H1 (cell line): ENCODE measurements around the gene GJD4. TPM values are rescaled to one million over a fixed set of nuclear protein-coding genes. Genes with fewer than 3 reads are reported as not detected.

Experiments
- polyA plus RNA-seq, 7 experiments: library from polyadenylated mRNA; depleted of rRNA in 3 of 7; stranded (reverse) in 5 of 7; unstranded in 2 of 7; fragments of >200 nt in 5 of 7; fragments of 200-250 nt in 2 of 7; gene quantifications; 1 replicate in 5 of 7; 2 replicates in 1 of 7; 4 replicates in 1 of 7; pipeline versions ENCODE4 v1.2.1 to v1.2.3, GENCODE V29; 2011 to 2013; ENCODE audit warnings: missing spikeins in 2 of 7, mixed read lengths in 2 of 7
- total RNA-seq: library from RNA; stranded (reverse); fragmentation: NEBNext Ultra II Directional; extraction: Animal tissue kit (Norgen Biotek cat#: 25700); gene quantifications from 2 replicates; pipeline ENCODE4 v1.2.1, GENCODE V29; 2021
- TF ChIP-seq, protein P1 (sequence below): fragments of 300-600 bp; sonication (generic); IDR thresholded peaks from 2 replicates; pipeline ENCODE4 v1.7.1; 2012; ENCODE audit warnings: low read length, moderate library complexity, mild to moderate bottlenecking, inconsistent platforms; ENCODE audit not compliant: insufficient replicate concordance

Gene GJD4
- total and polyA plus RNA-seq, 2 of the 8 experiments (the other 6 are each of a cell fraction or from before 2014, with no cell fraction given) = not detected

GRCh38 chr10:35614312-35614711 is 9.2 kb downstream of the GJD4 start (continued):
- TF ChIP-seq, protein P1, sequence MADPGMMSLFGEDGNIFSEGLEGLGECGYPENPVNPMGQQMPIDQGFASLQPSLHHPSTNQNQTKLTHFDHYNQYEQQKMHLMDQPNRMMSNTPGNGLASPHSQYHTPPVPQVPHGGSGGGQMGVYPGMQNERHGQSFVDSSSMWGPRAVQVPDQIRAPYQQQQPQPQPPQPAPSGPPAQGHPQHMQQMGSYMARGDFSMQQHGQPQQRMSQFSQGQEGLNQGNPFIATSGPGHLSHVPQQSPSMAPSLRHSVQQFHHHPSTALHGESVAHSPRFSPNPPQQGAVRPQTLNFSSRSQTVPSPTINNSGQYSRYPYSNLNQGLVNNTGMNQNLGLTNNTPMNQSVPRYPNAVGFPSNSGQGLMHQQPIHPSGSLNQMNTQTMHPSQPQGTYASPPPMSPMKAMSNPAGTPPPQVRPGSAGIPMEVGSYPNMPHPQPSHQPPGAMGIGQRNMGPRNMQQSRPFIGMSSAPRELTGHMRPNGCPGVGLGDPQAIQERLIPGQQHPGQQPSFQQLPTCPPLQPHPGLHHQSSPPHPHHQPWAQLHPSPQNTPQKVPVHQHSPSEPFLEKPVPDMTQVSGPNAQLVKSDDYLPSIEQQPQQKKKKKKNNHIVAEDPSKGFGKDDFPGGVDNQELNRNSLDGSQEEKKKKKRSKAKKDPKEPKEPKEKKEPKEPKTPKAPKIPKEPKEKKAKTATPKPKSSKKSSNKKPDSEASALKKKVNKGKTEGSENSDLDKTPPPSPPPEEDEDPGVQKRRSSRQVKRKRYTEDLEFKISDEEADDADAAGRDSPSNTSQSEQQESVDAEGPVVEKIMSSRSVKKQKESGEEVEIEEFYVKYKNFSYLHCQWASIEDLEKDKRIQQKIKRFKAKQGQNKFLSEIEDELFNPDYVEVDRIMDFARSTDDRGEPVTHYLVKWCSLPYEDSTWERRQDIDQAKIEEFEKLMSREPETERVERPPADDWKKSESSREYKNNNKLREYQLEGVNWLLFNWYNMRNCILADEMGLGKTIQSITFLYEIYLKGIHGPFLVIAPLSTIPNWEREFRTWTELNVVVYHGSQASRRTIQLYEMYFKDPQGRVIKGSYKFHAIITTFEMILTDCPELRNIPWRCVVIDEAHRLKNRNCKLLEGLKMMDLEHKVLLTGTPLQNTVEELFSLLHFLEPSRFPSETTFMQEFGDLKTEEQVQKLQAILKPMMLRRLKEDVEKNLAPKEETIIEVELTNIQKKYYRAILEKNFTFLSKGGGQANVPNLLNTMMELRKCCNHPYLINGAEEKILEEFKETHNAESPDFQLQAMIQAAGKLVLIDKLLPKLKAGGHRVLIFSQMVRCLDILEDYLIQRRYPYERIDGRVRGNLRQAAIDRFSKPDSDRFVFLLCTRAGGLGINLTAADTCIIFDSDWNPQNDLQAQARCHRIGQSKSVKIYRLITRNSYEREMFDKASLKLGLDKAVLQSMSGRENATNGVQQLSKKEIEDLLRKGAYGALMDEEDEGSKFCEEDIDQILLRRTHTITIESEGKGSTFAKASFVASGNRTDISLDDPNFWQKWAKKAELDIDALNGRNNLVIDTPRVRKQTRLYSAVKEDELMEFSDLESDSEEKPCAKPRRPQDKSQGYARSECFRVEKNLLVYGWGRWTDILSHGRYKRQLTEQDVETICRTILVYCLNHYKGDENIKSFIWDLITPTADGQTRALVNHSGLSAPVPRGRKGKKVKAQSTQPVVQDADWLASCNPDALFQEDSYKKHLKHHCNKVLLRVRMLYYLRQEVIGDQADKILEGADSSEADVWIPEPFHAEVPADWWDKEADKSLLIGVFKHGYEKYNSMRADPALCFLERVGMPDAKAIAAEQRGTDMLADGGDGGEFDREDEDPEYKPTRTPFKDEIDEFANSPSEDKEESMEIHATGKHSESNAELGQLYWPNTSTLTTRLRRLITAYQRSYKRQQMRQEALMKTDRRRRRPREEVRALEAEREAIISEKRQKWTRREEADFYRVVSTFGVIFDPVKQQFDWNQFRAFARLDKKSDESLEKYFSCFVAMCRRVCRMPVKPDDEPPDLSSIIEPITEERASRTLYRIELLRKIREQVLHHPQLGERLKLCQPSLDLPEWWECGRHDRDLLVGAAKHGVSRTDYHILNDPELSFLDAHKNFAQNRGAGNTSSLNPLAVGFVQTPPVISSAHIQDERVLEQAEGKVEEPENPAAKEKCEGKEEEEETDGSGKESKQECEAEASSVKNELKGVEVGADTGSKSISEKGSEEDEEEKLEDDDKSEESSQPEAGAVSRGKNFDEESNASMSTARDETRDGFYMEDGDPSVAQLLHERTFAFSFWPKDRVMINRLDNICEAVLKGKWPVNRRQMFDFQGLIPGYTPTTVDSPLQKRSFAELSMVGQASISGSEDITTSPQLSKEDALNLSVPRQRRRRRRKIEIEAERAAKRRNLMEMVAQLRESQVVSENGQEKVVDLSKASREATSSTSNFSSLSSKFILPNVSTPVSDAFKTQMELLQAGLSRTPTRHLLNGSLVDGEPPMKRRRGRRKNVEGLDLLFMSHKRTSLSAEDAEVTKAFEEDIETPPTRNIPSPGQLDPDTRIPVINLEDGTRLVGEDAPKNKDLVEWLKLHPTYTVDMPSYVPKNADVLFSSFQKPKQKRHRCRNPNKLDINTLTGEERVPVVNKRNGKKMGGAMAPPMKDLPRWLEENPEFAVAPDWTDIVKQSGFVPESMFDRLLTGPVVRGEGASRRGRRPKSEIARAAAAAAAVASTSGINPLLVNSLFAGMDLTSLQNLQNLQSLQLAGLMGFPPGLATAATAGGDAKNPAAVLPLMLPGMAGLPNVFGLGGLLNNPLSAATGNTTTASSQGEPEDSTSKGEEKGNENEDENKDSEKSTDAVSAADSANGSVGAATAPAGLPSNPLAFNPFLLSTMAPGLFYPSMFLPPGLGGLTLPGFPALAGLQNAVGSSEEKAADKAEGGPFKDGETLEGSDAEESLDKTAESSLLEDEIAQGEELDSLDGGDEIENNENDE = no peak
- TF ChIP-seq, all 59 proteins: peak for 0
